Thoracic aorta (tissue), 2 donors: ENCODE measurements around the gene MSI2. TPM values are rescaled to one million over a fixed set of nuclear protein-coding genes. Genes with fewer than 3 reads are reported as not detected.

Source experiments
- ATAC-seq: fragments of 150-250 bp; one replicate; pipeline ENCODE4 v1.8.0; 2017; ENCODE audit warnings: low read depth; ENCODE audit not compliant: insufficient number of reproducible peaks, low FRiP score
- DNase-seq: peaks from one replicate; pipeline ENCODE4 v3.0.0-alpha.2; 2020; ENCODE audit warnings: low spot score
- H3K27ac ChIP-seq, 2 donors: fragments of 200-600 bp; sonication (generic); 1 replicate in 1 of 2; 2 replicates in 1 of 2; pipeline ENCODE4 v1.5.1; 2016; ENCODE audit warnings: mild to moderate bottlenecking in 2 of 2, moderate library complexity in 2 of 2
- H3K27me3 ChIP-seq: fragments of 200-600 bp; sonication (generic); replicated peaks from 2 replicates; pipeline ENCODE4 v1.6.0; 2016; ENCODE audit warnings: mild to moderate bottlenecking; ENCODE audit not compliant: insufficient read depth
- H3K36me3 ChIP-seq: fragments of 200-600 bp; sonication (generic); one replicate; pipeline ENCODE4 v1.5.1; 2016
- H3K4me1 ChIP-seq, 2 donors: fragments of 200-600 bp; sonication (generic); 1 replicate in 1 of 2; 2 replicates in 1 of 2; pipeline versions ENCODE4 v1.5.1 to v1.6.0; 2016; ENCODE audit warnings: low read depth in 2 of 2, mild to moderate bottlenecking in 1 of 2; ENCODE audit not compliant: control insufficient read depth in 1 of 2
- H3K4me3 ChIP-seq: fragments of 200-600 bp; sonication (generic); 2 replicates; pipeline ENCODE4 v1.5.1; 2016; ENCODE audit warnings: mild to moderate bottlenecking
- H3K9me3 ChIP-seq: fragments of 200-600 bp; sonication (generic); 2 replicates; pipeline ENCODE4 v1.5.1; 2016
- total RNA-seq, 2 donors: library from RNA; depleted of rRNA; stranded (reverse); fragments of >200 nt; gene quantifications; one replicate each; pipeline versions ENCODE4 v1.1.0 to v1.2.3, GENCODE V29; 2016
- TF ChIP-seq, protein P1 (sequence below): fragments of 200-600 bp; sonication (generic); IDR thresholded peaks from one replicate; pipeline ENCODE4 v1.5.1; 2019; ENCODE audit warnings: antibody characterized with exemption

Gene MSI2
- total RNA-seq, 2 donors from 2014 or later = 32.1 to 46.2 TPM

DNA sequence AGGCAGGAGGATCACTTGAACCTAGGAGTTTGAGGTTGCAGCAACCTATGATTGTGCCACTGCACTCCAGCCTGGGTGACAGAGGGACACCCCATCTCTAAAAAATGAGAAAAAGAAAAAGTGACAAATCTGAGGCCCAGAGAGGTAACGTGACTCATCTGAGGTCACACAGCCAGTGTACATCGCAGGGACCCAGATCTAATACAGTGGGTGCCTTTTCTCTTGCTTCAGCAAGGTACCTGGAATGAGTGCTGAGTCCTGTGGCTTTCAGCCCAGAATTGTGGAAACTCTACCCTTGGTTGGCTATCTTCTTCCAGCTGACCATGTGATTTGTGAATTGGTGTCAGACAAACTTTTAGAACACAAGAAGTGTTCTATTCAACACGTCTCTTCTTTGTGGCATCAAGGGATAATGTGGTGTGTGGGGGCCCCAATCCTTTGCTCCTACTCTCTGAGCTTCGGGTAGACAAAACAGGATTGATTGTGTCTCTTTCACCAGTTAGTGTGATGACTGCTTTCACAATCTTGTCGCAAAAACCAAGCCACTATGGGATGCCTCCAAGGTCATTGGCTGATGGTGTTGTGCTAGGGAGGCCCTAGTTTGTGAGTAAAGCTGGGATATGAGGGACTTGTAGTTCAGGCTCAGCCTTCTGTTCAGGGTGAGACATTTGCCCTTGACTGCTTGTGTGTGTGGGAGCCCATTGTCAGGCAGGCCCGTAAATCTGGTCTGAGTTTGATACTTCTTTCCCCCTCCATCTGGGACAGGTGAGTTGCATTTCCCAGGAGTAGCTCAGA is 71.0 kb downstream of the MSI2 start:
- Histone ChIP-seq H3K36me3 (no peaks in the 10 kb centered on the region), H3K27ac (no peak overlapping the region), H3K27me3 (no peaks in the 10 kb centered on the region), H3K4me1 (peaks cover 5 to 20% of the 10 kb centered on the region in 2 donors), H3K9me3 (no peaks in the 10 kb centered on the region), H3K4me3 (no peak overlapping the region)
- ATAC-seq (no peak), DNase-seq (no peak)
- TF ChIP-seq, protein P1, sequence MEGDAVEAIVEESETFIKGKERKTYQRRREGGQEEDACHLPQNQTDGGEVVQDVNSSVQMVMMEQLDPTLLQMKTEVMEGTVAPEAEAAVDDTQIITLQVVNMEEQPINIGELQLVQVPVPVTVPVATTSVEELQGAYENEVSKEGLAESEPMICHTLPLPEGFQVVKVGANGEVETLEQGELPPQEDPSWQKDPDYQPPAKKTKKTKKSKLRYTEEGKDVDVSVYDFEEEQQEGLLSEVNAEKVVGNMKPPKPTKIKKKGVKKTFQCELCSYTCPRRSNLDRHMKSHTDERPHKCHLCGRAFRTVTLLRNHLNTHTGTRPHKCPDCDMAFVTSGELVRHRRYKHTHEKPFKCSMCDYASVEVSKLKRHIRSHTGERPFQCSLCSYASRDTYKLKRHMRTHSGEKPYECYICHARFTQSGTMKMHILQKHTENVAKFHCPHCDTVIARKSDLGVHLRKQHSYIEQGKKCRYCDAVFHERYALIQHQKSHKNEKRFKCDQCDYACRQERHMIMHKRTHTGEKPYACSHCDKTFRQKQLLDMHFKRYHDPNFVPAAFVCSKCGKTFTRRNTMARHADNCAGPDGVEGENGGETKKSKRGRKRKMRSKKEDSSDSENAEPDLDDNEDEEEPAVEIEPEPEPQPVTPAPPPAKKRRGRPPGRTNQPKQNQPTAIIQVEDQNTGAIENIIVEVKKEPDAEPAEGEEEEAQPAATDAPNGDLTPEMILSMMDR = no peak

DNA sequence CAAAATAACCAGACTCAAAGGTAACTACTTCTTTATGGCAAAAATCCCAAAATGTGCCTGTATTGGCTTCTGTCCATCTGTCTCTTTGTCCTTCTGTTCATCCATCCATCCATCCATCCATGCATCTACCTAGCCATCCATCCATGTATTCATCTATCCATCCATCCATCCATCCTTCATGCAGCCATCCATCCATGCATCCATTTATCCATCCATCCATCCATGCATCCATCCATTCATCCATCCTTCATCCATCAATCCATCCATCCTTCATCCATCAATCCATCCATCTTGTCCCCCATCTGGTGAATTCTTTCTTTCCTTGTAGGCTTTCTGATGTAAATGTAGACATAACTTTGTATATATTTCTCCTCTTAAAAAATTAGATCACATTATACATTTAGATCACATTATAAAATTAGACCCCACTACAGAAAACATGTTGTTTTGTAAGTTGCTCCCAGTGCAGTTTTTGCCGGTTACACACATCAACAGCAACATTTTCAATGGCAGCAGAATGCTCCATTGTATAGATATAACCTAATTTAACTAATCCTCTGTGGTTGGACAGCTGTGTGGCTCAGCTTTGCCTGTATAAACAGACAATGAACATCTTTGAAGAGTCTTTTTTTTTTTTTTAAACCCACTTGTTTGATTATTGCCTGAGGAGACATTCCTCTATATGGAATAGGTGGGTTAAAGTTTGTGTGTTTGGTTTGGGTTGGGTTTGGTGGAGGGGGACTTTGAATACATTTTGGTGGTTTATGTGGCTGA is 72.0 kb downstream of the MSI2 start:
- TF ChIP-seq, protein P1 = no peak
- no peak for DNase-seq
- Histone ChIP-seq H3K36me3 (no peaks in the 10 kb centered on the region), H3K4me1 (peaks cover 5 to 20% of the 10 kb centered on the region in 2 donors), H3K27me3 (no peaks in the 10 kb centered on the region), H3K9me3 (no peaks in the 10 kb centered on the region), H3K4me3 (no peak overlapping the region), H3K27ac (no peak overlapping the region)
- no peak for ATAC-seq

DNA sequence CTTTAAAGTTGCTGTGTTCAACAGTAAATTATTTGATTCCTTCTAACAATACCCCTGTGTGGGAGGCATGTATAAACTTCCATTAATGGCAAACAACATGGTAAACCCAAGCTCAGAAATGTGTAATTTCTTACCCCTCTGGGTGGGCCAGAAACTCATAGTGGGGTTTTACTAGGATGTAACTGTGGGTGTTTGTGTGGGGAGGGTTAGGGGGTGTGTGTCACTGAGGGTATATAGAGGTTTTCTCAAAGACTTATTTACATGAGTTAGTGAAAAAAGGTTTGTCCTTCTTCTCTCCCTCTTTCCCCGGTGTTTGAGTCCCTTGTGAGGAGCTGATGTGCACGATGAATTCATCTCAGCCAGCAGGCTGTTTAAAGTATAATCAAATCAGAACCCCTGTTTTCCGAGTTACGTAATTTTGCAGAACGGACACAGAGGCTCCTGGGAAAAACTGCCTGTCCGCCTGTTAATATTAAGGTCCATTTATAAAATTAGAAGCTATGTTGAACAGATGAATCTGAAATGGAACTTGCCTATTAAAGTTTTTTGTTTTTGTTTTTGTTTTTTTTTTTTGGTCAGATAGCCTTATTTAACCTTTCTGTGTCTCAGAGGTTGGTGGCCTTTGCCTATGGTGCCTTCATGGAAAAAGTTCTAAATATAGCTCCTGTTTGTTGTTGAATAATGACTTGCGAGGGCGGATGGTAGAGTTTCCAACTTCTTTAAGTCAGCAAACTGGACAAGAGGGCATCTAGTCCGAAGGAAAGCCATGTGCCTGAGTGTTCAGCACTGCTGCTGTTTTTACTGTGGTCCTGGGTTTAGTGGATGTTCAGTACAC is 73.3 kb downstream of the MSI2 start:
- Histone ChIP-seq H3K27ac (peak overlapping the region; percentile 1 to 56), H3K36me3 (no peaks in the 10 kb centered on the region), H3K9me3 (no peaks in the 10 kb centered on the region), H3K4me1 (peaks cover 5 to 20% of the 10 kb centered on the region in 2 donors), H3K4me3 (peak overlapping the region; percentile 22), H3K27me3 (no peaks in the 10 kb centered on the region)
- ATAC-seq (peak; percentile 63), DNase-seq (no peak)
- TF ChIP-seq, protein P1 = no peak

DNA sequence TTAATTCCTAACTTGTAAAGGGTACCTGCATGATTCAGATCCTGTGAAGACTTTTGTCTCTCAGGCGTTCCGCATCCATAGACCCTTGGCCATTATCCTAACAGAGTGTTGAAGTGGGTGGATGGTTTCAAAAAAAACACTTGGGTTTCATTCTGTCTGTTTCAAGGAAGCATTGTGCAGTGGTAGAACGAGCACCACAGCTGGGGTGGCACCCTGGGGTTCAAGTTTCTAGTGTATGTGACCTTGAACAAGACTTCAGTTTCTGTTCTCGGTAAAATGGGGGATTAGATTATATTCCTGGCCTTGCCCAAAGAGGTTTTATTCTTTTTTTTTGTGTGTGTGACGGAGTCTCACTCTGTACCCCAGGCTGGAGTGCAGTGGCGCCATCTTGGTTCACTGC is 74.3 kb downstream of the MSI2 start:
- Histone ChIP-seq H3K9me3 (no peaks in the 10 kb centered on the region), H3K36me3 (no peaks in the 10 kb centered on the region), H3K27ac (peak overlapping the region; percentile 1 to 56), H3K27me3 (no peaks in the 10 kb centered on the region), H3K4me1 (peaks cover 5 to 20% of the 10 kb centered on the region in 2 donors), H3K4me3 (no peak overlapping the region)
- DNase-seq = no peak
- no peak for ATAC-seq
- TF ChIP-seq, protein P1 = no peak
